ENCODE data around the gene SMARCB1.

Gene SMARCB1

DNA sequence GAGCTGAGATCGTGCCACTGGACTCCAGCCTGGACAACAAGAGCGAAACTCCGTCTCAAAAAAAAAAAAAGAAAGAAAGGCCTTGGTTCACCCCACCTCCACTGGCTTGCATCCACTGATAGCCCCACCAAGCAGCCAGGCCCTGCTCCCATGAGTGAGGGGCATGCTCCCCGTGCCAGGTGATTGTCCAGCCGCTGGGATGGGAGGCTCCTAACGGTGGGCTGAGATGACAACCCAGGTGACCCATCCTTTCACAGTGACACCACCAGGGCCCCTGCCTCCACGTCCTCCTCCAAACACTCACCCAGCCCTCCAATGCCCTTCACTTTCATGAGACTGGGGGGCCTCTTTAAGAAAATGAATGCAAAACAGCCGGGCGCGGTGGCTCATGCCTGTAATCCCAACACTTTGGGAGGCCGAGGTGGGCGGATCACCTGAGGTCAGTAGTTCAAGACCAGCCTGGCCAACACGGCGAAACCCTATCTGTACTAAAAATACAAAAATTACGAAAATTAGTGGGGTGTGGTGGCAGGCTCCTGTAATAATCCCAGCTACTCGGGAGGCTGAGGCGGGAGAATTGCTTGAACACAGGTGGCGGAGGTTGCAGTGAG lies 60.6 kb downstream of the SMARCB1 start:
- H3K36me3 ChIP-seq (ENCODE audit: insufficient read depth, low read length) = no peaks in the 10 kb centered on the region
- no peak overlapping the region for H2AFZ ChIP-seq (ENCODE audit: low read length)
- H3K27me3 ChIP-seq (ENCODE audit: insufficient read depth, low read length) = peaks cover 5% of the 10 kb centered on the region; the same call in 1 of the 2 replicates
- H3K9me3 ChIP-seq (ENCODE audit: low read length) = no peaks in the 10 kb centered on the region
- TF ChIP-seq, protein P1, sequence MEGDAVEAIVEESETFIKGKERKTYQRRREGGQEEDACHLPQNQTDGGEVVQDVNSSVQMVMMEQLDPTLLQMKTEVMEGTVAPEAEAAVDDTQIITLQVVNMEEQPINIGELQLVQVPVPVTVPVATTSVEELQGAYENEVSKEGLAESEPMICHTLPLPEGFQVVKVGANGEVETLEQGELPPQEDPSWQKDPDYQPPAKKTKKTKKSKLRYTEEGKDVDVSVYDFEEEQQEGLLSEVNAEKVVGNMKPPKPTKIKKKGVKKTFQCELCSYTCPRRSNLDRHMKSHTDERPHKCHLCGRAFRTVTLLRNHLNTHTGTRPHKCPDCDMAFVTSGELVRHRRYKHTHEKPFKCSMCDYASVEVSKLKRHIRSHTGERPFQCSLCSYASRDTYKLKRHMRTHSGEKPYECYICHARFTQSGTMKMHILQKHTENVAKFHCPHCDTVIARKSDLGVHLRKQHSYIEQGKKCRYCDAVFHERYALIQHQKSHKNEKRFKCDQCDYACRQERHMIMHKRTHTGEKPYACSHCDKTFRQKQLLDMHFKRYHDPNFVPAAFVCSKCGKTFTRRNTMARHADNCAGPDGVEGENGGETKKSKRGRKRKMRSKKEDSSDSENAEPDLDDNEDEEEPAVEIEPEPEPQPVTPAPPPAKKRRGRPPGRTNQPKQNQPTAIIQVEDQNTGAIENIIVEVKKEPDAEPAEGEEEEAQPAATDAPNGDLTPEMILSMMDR (IDR thresholded peaks at IDR 0.05; ENCODE audit: low read length) = no peak
- no peak for TF ChIP-seq EZH2 (IDR thresholded peaks at IDR 0.05; ENCODE audit: borderline replicate concordance, low read length)
- H3K9ac ChIP-seq (ENCODE audit: low read length) = peak overlapping the region; percentile 27; the same call in 1 of the 2 replicates
- H3K4me3 ChIP-seq (ENCODE audit: low read depth, low read length, poor library complexity, severe bottlenecking) = no peak overlapping the region
- H3F3A ChIP-seq (ENCODE audit: insufficient read depth, low read length) = 0 out of 2 replicates have a peak, but pooled peaks cover 3% of the 10 kb centered on the region
- H3K4me2 ChIP-seq (ENCODE audit: low read length) = peak overlapping the region; percentile 48; the same call in 1 of the 2 replicates
- no peaks in the 10 kb centered on the region for H3K9me2 ChIP-seq (ENCODE audit: low read depth, low read length)
- peak overlapping the region; percentile 88 for H3K27ac ChIP-seq (ENCODE audit: low read depth, low read length, poor library complexity, severe bottlenecking)
- no peaks in the 10 kb centered on the region for H3K79me2 ChIP-seq (ENCODE audit: insufficient read depth, low read length)
- H3K4me1 ChIP-seq (ENCODE audit: insufficient read depth, low read length, severe bottlenecking) = peaks cover 77% of the 10 kb centered on the region
- H4K20me1 ChIP-seq (ENCODE audit: insufficient read depth, low read length) = no peaks in the 10 kb centered on the region

DNA sequence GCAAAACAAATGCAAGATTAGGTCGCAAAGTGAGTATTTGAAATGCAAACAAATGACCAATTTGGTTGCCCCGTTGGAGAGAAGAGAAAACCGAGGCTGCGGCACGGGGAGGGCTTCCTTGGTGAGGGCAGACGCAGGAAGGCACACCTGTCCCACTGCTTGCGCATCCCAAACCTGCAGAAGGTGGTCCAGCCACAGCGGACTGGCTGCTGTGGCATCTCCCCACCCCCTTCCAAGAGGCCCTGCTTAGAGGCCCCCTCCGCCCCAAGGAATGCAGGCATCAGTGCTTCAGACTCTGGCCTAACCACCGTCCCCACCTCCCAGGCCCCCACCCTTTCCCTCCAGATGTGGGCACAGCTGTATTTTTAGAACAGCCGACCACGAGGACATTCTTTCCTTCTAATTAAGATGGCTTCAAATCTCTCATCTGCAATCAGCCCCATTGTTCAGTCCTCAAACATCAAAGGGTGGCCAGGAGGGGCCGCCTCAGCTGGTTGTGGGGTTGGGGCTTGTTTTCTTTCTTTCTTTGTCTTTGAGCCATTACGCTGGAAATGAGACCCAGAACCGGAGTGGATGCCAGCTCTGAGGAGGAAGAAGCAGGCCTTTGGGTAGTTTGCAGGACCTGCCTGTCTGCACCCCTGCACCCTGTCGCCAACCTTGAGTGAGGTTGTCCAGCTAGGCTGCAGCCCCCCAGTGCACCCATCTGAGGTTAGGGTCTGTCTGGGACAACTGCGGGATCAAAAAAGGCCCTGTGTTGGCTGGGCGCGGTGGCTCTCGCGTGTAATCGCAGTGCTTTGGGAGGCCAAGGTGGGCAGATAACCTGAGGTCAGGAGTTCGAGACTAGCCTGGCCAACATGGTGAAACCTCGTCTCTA lies 61.5 kb downstream of the SMARCB1 start:
- Histone ChIP-seq H3K4me3 (ENCODE audit: low read depth, low read length, poor library complexity, severe bottlenecking) (peak overlapping the region; percentile 17), H3K27ac (ENCODE audit: low read depth, low read length, poor library complexity, severe bottlenecking) (peak overlapping the region; percentile 88), H3K36me3 (ENCODE audit: insufficient read depth, low read length) (no peaks in the 10 kb centered on the region), H2AFZ (ENCODE audit: low read length) (no peak overlapping the region), H3K9ac (ENCODE audit: low read length) (peak overlapping the region; percentile 34; the same call in 1 of the 2 replicates), H3K9me2 (ENCODE audit: low read depth, low read length) (no peaks in the 10 kb centered on the region), H3K9me3 (ENCODE audit: low read length) (no peaks in the 10 kb centered on the region), H4K20me1 (ENCODE audit: insufficient read depth, low read length) (no peaks in the 10 kb centered on the region), H3K4me1 (ENCODE audit: insufficient read depth, low read length, severe bottlenecking) (peaks cover 73% of the 10 kb centered on the region), H3K4me2 (ENCODE audit: low read length) (peak overlapping the region; percentile 48), H3K79me2 (ENCODE audit: insufficient read depth, low read length) (no peaks in the 10 kb centered on the region), H3K27me3 (ENCODE audit: insufficient read depth, low read length) (peaks cover 5% of the 10 kb centered on the region; the same call in 1 of the 2 replicates), H3F3A (ENCODE audit: insufficient read depth, low read length) (0 out of 2 replicates have a peak, but pooled peaks cover 3% of the 10 kb centered on the region)
- TF ChIP-seq, protein P1 (IDR thresholded peaks at IDR 0.05; ENCODE audit: low read length) = 0 out of 2 replicates have a peak, but pooled peaks have one; percentile 5
- TF ChIP-seq EZH2 (IDR thresholded peaks at IDR 0.05; ENCODE audit: borderline replicate concordance, low read length) = no peak

DNA sequence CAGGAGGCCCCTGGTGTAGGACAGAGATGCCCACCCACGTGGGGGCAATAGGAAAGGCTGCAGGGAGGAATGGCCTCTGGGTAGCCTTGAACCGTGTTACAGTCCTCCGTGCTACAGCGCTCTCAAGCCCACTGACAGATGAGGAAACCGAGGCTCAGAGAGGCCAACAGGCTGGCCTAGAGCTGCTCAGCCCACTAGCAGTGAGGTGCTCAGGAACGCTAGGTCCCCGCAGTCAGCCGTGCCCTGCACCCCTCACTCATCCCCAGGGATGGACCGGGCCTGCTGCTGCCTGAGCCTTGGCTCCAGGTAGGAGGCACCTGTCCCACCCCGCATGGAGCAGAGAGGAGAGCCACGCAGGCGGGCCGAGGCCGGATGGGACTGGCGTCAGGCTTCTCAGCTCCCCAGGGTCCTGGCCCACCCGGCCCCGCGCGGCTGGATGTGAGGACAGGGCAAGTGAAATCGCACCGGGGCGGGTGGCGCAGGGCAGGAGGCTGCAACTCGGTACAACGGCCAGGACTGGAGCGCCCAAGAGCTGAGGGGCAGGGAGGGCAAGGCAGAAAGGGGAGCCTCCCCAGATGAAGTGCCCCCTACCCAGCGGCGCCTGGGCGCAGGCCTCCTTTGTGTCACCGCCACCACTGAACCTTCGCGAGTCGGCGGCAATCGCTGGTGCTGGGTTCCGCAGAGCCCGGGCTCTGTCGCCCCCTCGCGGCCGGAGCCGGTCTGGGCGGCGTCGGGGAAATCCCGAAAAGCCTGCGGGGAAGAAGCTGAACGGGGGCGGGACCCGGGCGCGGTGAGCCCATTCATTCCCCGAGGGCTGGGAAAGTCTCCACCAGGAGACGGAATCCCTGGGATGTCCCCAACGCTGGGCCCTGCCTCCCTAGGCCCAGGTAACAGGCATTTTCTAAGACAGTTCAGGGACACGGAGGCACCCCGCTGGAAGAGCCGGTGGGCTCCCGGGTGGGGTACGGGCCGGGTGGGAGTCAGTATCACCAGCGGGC lies 62.5 kb downstream of the SMARCB1 start:
- H3K4me1 ChIP-seq (ENCODE audit: insufficient read depth, low read length, severe bottlenecking) = peaks cover 62% of the 10 kb centered on the region
- no peaks in the 10 kb centered on the region for H3K36me3 ChIP-seq (ENCODE audit: insufficient read depth, low read length)
- peak overlapping the region; percentile 88 for H3K27ac ChIP-seq (ENCODE audit: low read depth, low read length, poor library complexity, severe bottlenecking)
- TF ChIP-seq, protein P1 (IDR thresholded peaks at IDR 0.05; ENCODE audit: low read length) = peak; percentile 90
- no peak for TF ChIP-seq EZH2 (IDR thresholded peaks at IDR 0.05; ENCODE audit: borderline replicate concordance, low read length)
- H3K4me3 ChIP-seq (ENCODE audit: low read depth, low read length, poor library complexity, severe bottlenecking) = peak overlapping the region; percentile 29
- H3K4me2 ChIP-seq (ENCODE audit: low read length) = peak overlapping the region; percentile 39; the same call in 1 of the 2 replicates
- no peak overlapping the region for H2AFZ ChIP-seq (ENCODE audit: low read length)
- 0 out of 2 replicates have a peak, but pooled peaks cover 3% of the 10 kb centered on the region for H3F3A ChIP-seq (ENCODE audit: insufficient read depth, low read length)
- no peaks in the 10 kb centered on the region for H3K9me3 ChIP-seq (ENCODE audit: low read length)
- H4K20me1 ChIP-seq (ENCODE audit: insufficient read depth, low read length) = no peaks in the 10 kb centered on the region
- no peaks in the 10 kb centered on the region for H3K79me2 ChIP-seq (ENCODE audit: insufficient read depth, low read length)
- peaks cover 5% of the 10 kb centered on the region; the same call in 1 of the 2 replicates for H3K27me3 ChIP-seq (ENCODE audit: insufficient read depth, low read length)
- H3K9me2 ChIP-seq (ENCODE audit: low read depth, low read length) = no peaks in the 10 kb centered on the region
- H3K9ac ChIP-seq (ENCODE audit: low read length) = no peak overlapping the region

Data from OCI-LY1 (cell line).